Uterus (tissue), 4 donors: ENCODE data around the gene TOGARAM2. TPM values are rescaled to one million over a fixed set of nuclear protein-coding genes. Genes with fewer than 3 reads are reported as not detected.

Experiments used
- DNase-seq, 2 donors: peaks; one replicate each; pipeline ENCODE4 v3.0.0-alpha.2; 2019 to 2020
- H3K27ac ChIP-seq, 2 donors: fragments of 200-600 bp; sonication (generic); 1 replicate in 1 of 2; 2 replicates in 1 of 2; pipeline ENCODE4 v1.5.1; 2016 to 2018
- H3K27me3 ChIP-seq, 2 donors: fragments of 200-600 bp; sonication (generic); one replicate each; pipeline ENCODE4 v1.5.1; 2018 to 2019; ENCODE audit warnings: control low read depth in 1 of 2
- H3K36me3 ChIP-seq, 2 donors: fragments of 200-600 bp; sonication (generic); one replicate each; pipeline ENCODE4 v1.5.1; 2019; ENCODE audit warnings: control low read depth in 1 of 2
- H3K4me1 ChIP-seq, 2 donors: fragments of 200-600 bp; sonication (generic); one replicate each; pipeline ENCODE4 v1.5.1; 2018 to 2019; ENCODE audit warnings: control low read depth in 1 of 2
- H3K4me3 ChIP-seq, 2 donors: fragments of 200-600 bp; sonication (generic); 1 replicate in 1 of 2; 2 replicates in 1 of 2; pipeline ENCODE4 v1.5.1; 2018 to 2019; ENCODE audit warnings: mild to moderate bottlenecking in 1 of 2
- H3K9me3 ChIP-seq, 2 donors: fragments of 200-600 bp; sonication (generic); one replicate each; pipeline ENCODE4 v1.5.1; 2019; ENCODE audit warnings: control low read depth in 1 of 2
- POLR2A ChIP-seq, 2 donors: fragments of 450-650 bp; IDR thresholded peaks; one replicate each; pipeline ENCODE4 v1.6.1; 2016; ENCODE audit warnings: antibody characterized with exemption in 2 of 2, mild to moderate bottlenecking in 1 of 2, moderate library complexity in 1 of 2
- intact Hi-C: fragments of 100-400 bp; cut with DNase I; formaldehyde crosslinking; loops from one replicate; pipeline ENCODE4 v1.15.1; 2023; ENCODE audit warnings: low total_unique reads
- total RNA-seq, 4 donors: library from RNA; depleted of rRNA in 3 of 4; stranded (reverse); fragments of >200 nt in 3 of 4; gene quantifications; one replicate each; pipeline versions ENCODE4 v1.1.0 to v1.2.4, GENCODE V29; 2014 to 2023
- TF ChIP-seq, protein P1 (sequence below), 4 experiments: fragments of 200-600 bp in 2 of 4; fragments of 450-650 bp in 2 of 4; sonication (generic) in 2 of 4; IDR thresholded peaks; one replicate each; pipeline ENCODE4 v1.5.1; 2016 to 2019; ENCODE audit warnings: antibody characterized with exemption in 4 of 4, mild to moderate bottlenecking in 2 of 4, moderate library complexity in 1 of 4
- donor health status: DM: yes; HTN: yes; CAD: no.

TOGARAM2 gene
- total RNA-seq, 4 donors from 2014 or later = 0.61 to 1.5 TPM; not detected in 2

DNA sequence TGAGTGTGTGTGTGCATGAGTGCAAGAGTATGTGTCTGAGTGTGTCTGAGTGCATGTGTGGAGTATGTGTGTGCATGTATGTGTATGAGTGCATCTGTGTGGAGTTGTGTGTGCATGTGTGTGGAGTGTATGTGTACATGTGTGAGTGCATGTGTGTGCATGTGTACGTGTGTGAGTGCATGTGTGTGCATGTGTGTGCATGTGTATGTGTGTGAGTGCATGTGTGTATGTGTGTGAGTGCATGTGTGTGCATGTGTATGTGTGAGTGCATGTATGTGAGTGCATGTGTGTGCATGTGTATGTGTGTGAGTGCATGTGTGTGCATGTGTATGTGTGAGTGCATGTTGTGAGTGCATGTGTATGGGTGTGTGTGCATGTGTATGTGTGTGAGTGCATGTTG lies 23.7 kb downstream of the TOGARAM2 start:
- intact Hi-C loops = no loop called here

DNA sequence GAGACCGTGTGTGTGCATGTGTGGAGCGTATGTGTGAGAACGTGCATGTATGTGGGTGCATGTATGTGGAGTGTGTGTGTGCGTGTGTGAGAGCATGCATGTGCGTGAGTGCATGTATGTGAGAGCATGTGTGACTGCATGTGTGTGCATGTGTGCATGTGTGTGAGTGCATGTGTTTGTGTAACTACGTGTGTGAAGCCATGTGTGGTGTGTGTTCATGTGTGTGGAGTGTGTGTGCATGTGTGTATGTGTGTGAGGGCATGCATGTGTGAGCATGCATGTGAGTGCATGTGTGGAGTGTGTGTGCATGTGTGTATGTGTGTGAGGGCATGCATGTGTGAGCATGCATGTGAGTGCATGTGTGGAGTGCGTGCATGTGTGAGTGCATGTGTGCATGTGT lies 24.2 kb downstream of the TOGARAM2 start:
- Histone ChIP-seq H3K27me3 (no peaks in the 10 kb centered on the region), H3K4me1 (no peaks in the 10 kb centered on the region), H3K9me3 (no peaks in the 10 kb centered on the region), H3K36me3 (no peaks in the 10 kb centered on the region), H3K4me3 (no peak overlapping the region), H3K27ac (no peak overlapping the region)
- no peak for TF ChIP-seq POLR2A (IDR thresholded peaks at IDR 0.05)
- TF ChIP-seq, protein P1, sequence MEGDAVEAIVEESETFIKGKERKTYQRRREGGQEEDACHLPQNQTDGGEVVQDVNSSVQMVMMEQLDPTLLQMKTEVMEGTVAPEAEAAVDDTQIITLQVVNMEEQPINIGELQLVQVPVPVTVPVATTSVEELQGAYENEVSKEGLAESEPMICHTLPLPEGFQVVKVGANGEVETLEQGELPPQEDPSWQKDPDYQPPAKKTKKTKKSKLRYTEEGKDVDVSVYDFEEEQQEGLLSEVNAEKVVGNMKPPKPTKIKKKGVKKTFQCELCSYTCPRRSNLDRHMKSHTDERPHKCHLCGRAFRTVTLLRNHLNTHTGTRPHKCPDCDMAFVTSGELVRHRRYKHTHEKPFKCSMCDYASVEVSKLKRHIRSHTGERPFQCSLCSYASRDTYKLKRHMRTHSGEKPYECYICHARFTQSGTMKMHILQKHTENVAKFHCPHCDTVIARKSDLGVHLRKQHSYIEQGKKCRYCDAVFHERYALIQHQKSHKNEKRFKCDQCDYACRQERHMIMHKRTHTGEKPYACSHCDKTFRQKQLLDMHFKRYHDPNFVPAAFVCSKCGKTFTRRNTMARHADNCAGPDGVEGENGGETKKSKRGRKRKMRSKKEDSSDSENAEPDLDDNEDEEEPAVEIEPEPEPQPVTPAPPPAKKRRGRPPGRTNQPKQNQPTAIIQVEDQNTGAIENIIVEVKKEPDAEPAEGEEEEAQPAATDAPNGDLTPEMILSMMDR (IDR thresholded peaks at IDR 0.05) = no peak
- intact Hi-C loops = no loop called here
- DNase-seq = no peak

More for the DNA sequence above, 23.7 kb downstream of the TOGARAM2 start:
- Histone ChIP-seq H3K27me3 (no peaks in the 10 kb centered on the region), H3K27ac (no peak overlapping the region), H3K36me3 (no peaks in the 10 kb centered on the region), H3K4me3 (no peak overlapping the region), H3K4me1 (no peaks in the 10 kb centered on the region), H3K9me3 (no peaks in the 10 kb centered on the region)
- TF ChIP-seq POLR2A (IDR thresholded peaks at IDR 0.05) = no peak
- TF ChIP-seq, protein P1 (IDR thresholded peaks at IDR 0.05) = no peak
- DNase-seq = no peak

DNA sequence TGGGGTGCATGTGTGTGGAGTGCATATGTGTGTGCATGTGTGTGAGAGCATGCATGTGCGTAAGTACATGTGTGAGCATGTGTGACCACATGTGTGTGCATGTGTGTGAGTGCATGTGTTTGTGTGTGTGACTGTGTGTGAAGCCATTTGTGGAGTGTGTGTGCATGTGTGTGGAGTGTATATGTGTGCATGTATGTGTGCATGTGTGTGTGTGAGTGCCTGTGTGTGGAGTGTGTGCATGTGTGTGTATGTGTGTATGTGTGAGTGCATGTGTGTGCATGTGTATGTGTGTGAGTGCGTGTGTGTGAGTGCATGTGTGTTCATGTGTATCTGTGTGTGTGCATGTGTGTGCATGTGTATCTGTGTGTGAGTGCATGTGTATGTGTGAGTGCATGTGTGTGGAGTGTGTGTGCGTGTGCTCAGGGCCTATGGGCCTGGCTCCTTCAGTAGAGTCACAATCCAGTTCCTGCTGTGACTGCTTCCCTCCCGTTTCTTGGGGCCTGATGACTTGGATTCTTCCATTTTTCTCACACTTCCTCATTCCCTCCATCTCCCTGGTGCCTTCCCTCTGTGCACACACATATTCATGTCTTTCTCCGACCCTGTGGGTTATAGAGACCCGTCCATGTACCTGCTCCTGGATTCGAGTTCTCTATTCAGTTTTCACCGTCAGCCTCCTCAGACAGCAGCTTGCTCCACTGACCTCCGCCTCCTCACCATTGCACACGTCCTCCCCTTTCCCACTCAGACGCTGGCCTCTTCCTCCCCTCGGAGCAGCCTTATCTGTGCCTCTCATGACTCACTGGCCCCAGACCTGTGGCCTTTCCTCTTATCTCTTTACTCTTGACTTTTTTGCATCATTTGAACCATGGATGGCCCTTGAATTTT lies 25.2 kb downstream of the TOGARAM2 start:
- intact Hi-C loops = no loop called here
- Histone ChIP-seq H3K27me3 (no peaks in the 10 kb centered on the region), H3K9me3 (no peaks in the 10 kb centered on the region), H3K36me3 (no peaks in the 10 kb centered on the region), H3K27ac (no peak overlapping the region), H3K4me3 (no peak overlapping the region), H3K4me1 (peaks cover 0 to 5% of the 10 kb centered on the region in 2 donors)
- TF ChIP-seq, protein P1 (IDR thresholded peaks at IDR 0.05) = no peak
- no peak for TF ChIP-seq POLR2A (IDR thresholded peaks at IDR 0.05)
- DNase-seq = no peak

DNA sequence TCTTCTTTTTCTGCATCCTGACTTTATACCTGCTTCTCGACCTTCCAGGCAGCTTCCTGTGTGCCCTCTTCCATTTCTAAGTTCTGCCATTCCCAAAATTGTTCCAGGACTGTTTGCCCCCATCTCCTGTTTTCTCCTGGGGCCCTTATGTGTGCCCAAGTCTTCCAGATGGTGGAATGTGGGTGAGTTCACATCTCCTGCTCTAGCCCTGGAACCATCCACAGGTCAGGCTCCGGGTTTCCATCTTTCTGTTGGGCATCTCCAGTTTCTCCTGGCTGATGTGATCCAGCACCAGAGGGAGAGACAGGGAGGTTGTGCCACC lies 25.8 kb downstream of the TOGARAM2 start:
- no peak for TF ChIP-seq POLR2A (IDR thresholded peaks at IDR 0.05)
- TF ChIP-seq, protein P1 (IDR thresholded peaks at IDR 0.05) = no peak
- Histone ChIP-seq H3K27ac (no peak overlapping the region), H3K4me1 (peaks cover 0 to 9% of the 10 kb centered on the region in 2 donors), H3K9me3 (no peaks in the 10 kb centered on the region), H3K4me3 (no peak overlapping the region), H3K36me3 (no peaks in the 10 kb centered on the region), H3K27me3 (no peaks in the 10 kb centered on the region)
- intact Hi-C loops = no loop called here
- DNase-seq = no peak

DNA sequence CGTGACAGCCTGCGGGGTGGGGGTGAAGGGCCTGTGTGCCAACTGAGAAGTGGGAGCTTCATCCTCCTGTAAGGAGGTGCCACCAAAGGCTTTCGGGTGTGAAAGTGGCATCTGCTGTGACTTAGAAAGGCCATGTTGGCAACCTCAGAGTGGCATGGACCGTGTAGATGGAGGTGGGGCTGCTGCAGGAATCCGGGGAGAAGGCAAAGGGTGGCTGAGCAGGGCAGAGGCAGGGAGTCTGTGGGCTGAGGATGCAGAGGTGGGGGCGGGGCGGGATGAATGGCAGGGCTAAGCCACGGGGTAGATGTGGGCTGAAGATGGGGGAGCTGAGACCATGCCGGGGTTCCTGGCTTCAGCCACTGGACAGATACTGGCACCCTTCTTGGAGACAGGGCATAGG lies 28.2 kb downstream of the TOGARAM2 start:
- Histone ChIP-seq H3K27ac (no peak overlapping the region), H3K27me3 (no peaks in the 10 kb centered on the region), H3K4me3 (no peak overlapping the region), H3K36me3 (no peaks in the 10 kb centered on the region), H3K9me3 (no peaks in the 10 kb centered on the region), H3K4me1 (peaks cover 0 to 14% of the 10 kb centered on the region in 2 donors)
- TF ChIP-seq POLR2A (IDR thresholded peaks at IDR 0.05) = no peak
- intact Hi-C loops = loop anchor here (2.0 kb wide), 1 partner anchor 70 kb away; no protein-coding TSS in a partner anchor
- DNase-seq = no peak
